Panc1 (cell line): ENCODE data around the gene GRID1.

Experiments used
- CTCF ChIP-seq: fragments of 450-650 bp; IDR thresholded peaks from 2 replicates; pipeline ENCODE4 v1.5.1; 2017; ENCODE audit warnings: mild to moderate bottlenecking
- REST ChIP-seq, 2 experiments: IDR thresholded peaks; 2 replicates each; pipeline ENCODE4 v1.6.1; 2011 to 2012; ENCODE audit warnings: low read depth in 2 of 2, control low read depth in 1 of 2, low read length in 1 of 2, mild to moderate bottlenecking in 1 of 2, moderate library complexity in 1 of 2; ENCODE audit not compliant: insufficient read depth in 1 of 2

DNA sequence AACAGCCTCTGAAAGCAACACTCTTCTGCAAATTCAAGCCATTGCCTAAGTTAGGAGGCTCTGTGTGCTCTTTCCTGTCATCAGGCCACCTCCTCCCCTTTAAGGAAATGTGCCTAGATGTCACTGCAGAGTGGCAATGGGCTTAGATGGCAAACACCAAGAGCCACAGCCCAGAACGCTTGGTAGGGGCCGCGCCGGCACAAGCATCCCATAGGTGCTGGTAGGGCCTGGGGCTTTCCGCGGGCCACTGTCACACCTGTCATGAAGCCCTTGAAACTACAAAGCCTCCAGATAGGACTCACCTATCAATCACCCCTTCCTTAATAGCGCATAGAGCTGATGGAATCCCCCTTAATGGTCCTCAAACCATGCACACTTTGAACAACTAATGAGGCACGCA, 299.9 kb downstream of the GRID1 start:
- TF ChIP-seq CTCF (no peak), REST (IDR thresholded peaks at IDR 0.05; ENCODE audit: insufficient read depth in 1 of 2, low read depth in 2 of 2, low read length in 1 of 2) (no peak)
